Activated CD8-positive, alpha-beta memory T cell treated with anti-CD3 and anti-CD28 coated beads for 1 hour (primary cell): ENCODE results near the gene PRKCZ.

ENCODE experiments used
- DNase-seq, 2 donors: peaks; one replicate each; pipeline ENCODE4 v3.0.0-alpha.2; 2020; ENCODE audit warnings: low read depth in 1 of 2; ENCODE audit errors: extremely low read depth in 1 of 2

Gene PRKCZ

GRCh38 chr1:2201062-2201461, 150.9 kb downstream of the PRKCZ start:
- no peak for DNase-seq

- DNase-seq = no peak
These were observed 151.9 kb downstream of the PRKCZ start for GRCh38 chr1:2202008-2202575.

- DNase-seq = no peak
These were observed 152.8 kb downstream of the PRKCZ start for GRCh38 chr1:2202843-2203601.

- no peak for DNase-seq
These were observed 153.6 kb downstream of the PRKCZ start for GRCh38 chr1:2203671-2204414.

GRCh38 chr1:2204415-2205190, 154.4 kb downstream of the PRKCZ start:
- DNase-seq = no peak

GRCh38 chr1:2205191-2205952, 155.2 kb downstream of the PRKCZ start:
- DNase-seq = peak; percentile 90 to 94

GRCh38 chr1:2206813-2207487, 156.7 kb downstream of the PRKCZ start:
- DNase-seq = no peak

- DNase-seq = no peak
These were observed 158.4 kb downstream of the PRKCZ start for GRCh38 chr1:2208309-2209239.

- DNase-seq = no peak
These were observed 159.3 kb downstream of the PRKCZ start for GRCh38 chr1:2209400-2210083.

- no peak for DNase-seq
These were observed 160.0 kb downstream of the PRKCZ start for GRCh38 chr1:2210084-2210653.

GRCh38 chr1:2210786-2211185, 160.6 kb downstream of the PRKCZ start:
- DNase-seq = no peak

- DNase-seq = no peak
These were observed 162.0 kb downstream of the PRKCZ start for GRCh38 chr1:2212274-2212531.

- peak in 1 of 2 donors; percentile 49 for DNase-seq
These were observed 162.6 kb downstream of the PRKCZ start for GRCh38 chr1:2212532-2213491.

GRCh38 chr1:2213576-2214505, 163.6 kb downstream of the PRKCZ start:
- DNase-seq = no peak

GRCh38 chr1:2214541-2215241, 164.5 kb downstream of the PRKCZ start:
- DNase-seq = no peak
